ENCODE measurements around the gene MAML2.

The MAML2 gene

DNA sequence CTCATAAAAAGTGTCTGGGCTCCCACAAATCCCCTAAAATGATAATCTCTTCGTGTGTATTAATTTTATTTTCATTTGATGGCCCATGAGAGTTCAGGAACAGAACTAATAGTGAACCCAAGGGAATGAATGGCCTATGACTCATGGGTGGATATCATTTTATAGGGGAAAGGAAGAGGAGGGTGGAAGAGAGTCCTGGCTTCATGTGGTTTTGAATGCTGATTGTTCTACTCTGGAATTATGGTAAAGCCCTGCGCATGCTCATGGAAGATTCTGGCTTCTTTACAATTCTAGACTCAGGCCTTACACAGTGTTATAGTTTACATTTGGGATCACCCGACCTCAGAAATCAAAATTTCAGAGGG, 35.2 kb downstream of the MAML2 start:
- H3K27ac ChIP-seq, result no peak overlapping the region

DNA sequence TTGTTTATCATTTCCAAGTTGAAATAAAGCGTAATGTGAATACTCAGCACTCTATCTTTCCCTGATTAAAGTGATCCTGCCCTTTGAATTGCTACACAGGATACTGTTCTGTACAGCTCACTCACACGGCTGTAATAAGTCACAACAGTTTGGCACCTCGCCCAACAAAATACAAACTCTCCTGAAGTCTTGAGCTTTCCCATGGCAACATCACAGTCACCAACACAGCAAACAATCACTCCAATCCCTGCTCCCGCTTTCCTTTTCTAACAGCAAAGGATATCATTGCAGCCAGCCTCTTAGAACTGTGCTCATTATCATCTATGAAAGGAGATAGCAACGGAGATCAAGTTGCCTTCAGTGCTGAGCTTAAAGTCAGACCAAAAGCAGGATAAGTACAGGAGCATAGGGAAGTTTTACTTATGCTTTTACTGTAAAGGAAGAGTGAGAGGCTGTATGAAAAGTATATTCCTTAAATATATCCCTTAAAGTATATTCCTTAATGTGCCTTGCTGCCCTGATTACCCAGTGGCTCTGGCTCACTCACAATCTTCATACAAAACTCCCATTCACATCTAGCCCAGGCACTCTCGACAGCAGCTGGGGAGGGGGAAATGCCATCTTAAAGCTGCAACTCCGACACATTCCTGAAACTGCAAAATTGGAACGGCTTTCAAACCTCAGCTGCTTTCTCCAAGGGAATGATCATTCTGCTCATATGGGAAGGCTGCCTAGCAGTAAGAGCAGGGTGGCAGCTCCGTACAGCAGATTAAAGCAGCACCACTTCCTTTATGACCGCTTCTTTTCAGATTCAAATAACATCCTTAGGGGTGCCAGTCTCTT, 35.8 kb downstream of the MAML2 start:
- H3K27ac ChIP-seq, result no peak overlapping the region
- TF ChIP-seq, protein P1, sequence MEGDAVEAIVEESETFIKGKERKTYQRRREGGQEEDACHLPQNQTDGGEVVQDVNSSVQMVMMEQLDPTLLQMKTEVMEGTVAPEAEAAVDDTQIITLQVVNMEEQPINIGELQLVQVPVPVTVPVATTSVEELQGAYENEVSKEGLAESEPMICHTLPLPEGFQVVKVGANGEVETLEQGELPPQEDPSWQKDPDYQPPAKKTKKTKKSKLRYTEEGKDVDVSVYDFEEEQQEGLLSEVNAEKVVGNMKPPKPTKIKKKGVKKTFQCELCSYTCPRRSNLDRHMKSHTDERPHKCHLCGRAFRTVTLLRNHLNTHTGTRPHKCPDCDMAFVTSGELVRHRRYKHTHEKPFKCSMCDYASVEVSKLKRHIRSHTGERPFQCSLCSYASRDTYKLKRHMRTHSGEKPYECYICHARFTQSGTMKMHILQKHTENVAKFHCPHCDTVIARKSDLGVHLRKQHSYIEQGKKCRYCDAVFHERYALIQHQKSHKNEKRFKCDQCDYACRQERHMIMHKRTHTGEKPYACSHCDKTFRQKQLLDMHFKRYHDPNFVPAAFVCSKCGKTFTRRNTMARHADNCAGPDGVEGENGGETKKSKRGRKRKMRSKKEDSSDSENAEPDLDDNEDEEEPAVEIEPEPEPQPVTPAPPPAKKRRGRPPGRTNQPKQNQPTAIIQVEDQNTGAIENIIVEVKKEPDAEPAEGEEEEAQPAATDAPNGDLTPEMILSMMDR (IDR thresholded peaks at IDR 0.05), result no peak
- no peak for TF ChIP-seq ZFX (IDR thresholded peaks at IDR 0.05; ENCODE audit: borderline replicate concordance)

More for the DNA sequence above, 35.2 kb downstream of the MAML2 start:
- TF ChIP-seq, protein P1 (IDR thresholded peaks at IDR 0.05), result no peak
- TF ChIP-seq ZFX (IDR thresholded peaks at IDR 0.05; ENCODE audit: borderline replicate concordance), result no peak

DNA sequence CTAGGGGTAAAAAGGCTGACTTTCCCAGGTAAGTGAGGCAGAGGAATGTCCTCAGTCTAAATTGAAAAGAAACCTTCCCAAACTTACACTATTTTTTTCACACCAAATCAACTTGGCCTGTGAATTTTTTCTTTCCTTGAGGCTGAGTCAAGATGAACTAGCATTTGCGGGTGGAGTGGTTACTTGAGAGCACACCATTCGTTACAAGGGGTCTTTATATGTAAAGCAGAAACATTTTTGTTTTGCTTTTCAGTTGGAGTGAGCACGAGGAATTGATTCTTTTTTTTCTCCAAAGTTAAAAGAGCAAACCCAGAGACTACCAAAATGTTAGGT, 36.4 kb downstream of the MAML2 start:
- H3K27ac ChIP-seq, result no peak overlapping the region
- TF ChIP-seq ZFX (IDR thresholded peaks at IDR 0.05; ENCODE audit: borderline replicate concordance), result no peak
- TF ChIP-seq, protein P1 (IDR thresholded peaks at IDR 0.05), result no peak

DNA sequence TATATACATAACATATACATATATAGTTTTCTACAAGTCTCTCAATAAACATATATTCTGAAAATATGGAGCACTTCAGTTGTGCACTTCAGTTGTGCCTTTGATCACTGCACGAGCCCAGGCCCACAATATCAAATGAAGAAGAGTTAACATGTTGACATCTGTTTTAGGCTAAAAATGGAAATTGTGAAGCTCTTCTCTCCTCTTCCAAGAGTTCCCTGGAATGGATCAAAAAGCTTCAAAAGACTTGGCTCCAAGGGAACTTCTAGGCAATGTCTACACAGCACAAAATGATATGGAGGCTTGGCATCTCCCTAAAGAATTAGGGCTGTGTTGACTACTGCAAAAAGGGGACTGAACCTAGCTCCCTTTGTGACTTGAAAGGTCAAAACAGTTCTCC, 36.9 kb downstream of the MAML2 start:
- TF ChIP-seq, protein P1 (IDR thresholded peaks at IDR 0.05), result no peak
- no peak for TF ChIP-seq ZFX (IDR thresholded peaks at IDR 0.05; ENCODE audit: borderline replicate concordance)

DNA sequence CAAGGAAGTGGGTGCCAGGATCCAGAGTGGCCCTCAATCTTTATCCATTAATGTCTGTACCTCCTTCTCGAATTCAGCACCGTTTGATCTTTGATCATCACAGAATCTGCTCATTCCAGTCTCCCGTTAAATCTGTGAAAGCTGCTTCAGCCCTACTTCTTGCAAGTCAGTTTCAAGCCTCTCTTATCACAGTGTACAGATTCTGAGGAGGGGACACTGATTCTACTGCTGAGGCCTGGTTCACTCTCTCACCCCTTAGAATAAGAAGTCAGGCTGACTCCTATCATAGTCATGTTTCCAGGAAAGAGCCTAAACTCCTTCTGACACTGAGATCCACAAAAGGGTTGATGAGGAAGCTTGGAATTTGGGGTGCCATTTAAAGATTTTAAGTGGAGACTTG, 39.0 kb downstream of the MAML2 start:
- H3K27ac ChIP-seq, result no peak overlapping the region
- TF ChIP-seq, protein P1 (IDR thresholded peaks at IDR 0.05), result no peak
- TF ChIP-seq ZFX (IDR thresholded peaks at IDR 0.05; ENCODE audit: borderline replicate concordance), result no peak

More for the DNA sequence above, 36.9 kb downstream of the MAML2 start:
- H3K27ac ChIP-seq, result no peak overlapping the region

DNA sequence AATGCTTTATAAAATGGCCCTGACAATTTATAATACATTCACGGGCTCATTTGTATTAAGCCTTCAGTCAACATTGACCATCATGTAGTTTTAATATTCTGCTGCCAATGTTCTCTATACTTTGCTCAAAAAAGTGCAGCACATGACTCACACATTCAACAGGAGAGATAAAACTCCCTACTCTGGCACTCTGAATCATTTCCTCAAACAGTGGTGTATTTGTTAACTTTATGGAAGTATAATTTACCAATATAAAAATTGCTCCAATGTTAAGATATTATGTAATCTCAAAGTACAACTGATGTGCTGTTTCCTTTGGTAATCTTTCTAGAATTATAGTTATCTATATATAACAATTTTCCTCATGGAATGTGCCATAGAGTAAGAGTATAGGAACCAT, 39.9 kb downstream of the MAML2 start:
- H3K27ac ChIP-seq, result no peak overlapping the region
- TF ChIP-seq, protein P1 (IDR thresholded peaks at IDR 0.05), result no peak
- no peak for TF ChIP-seq ZFX (IDR thresholded peaks at IDR 0.05; ENCODE audit: borderline replicate concordance)

DNA sequence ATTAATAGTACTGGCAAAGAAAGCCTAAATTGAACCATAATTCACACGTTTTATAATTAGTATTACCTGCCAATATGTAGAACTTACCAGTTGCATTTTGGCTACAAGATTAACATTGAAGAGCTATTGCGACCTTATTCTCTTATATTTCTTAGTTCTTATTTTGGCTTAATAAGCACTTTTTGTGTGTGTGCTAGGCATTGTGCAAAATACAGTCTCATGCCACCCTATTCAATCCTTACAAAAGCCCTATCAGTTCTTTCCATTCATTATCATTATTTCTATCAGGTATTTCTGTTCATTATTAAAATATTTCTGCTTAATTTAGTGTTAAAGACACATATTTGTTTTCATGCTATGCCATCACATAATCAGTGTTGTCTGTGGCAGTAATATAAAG, 41.2 kb downstream of the MAML2 start:
- no peak overlapping the region for H3K27ac ChIP-seq
- TF ChIP-seq ZFX (IDR thresholded peaks at IDR 0.05; ENCODE audit: borderline replicate concordance), result no peak
- TF ChIP-seq, protein P1 (IDR thresholded peaks at IDR 0.05), result no peak

All from 22Rv1 (cell line).